Neutrophil (primary cell): Measurements from ENCODE around the gene ZBTB18.
"Not testable (repeated sequence)": the region's sequence is repeated elsewhere in the genome, so short reads cannot be mapped to it uniquely, and the experiment has no call there.

ENCODE experiments used
- H3K27ac ChIP-seq: fragments of 200-600 bp; sonication (generic); 2 replicates; pipeline ENCODE4 v1.5.1; 2016; ENCODE audit warnings: mild to moderate bottlenecking, moderate library complexity
- H3K27me3 ChIP-seq: fragments of 200-600 bp; sonication (generic); 2 replicates; pipeline ENCODE4 v1.6.0; 2016; ENCODE audit warnings: mild to moderate bottlenecking
- H3K36me3 ChIP-seq: fragments of 200-600 bp; sonication (generic); 2 replicates; pipeline ENCODE4 v1.5.1; 2017
- H3K4me1 ChIP-seq, 2 experiments: fragments of 200-600 bp in 1 of 2; sonication (generic) in 1 of 2; 1 replicate in 1 of 2; 2 replicates in 1 of 2; pipeline versions ENCODE4 v1.5.1 to v1.6.1; 2013 to 2016; ENCODE audit warnings: low read depth in 1 of 2, low read length in 1 of 2, mild to moderate bottlenecking in 1 of 2, moderate library complexity in 1 of 2; ENCODE audit not compliant: control insufficient read depth in 1 of 2, insufficient read depth in 1 of 2
- H3K4me3 ChIP-seq, 2 experiments: fragments of 200-600 bp in 1 of 2; sonication (generic) in 1 of 2; 1 replicate in 1 of 2; 2 replicates in 1 of 2; pipeline ENCODE4 v1.5.1; 2013 to 2016; ENCODE audit warnings: low read depth in 1 of 2, low read length in 1 of 2, mild to moderate bottlenecking in 1 of 2, moderate library complexity in 1 of 2
- H3K9me3 ChIP-seq: fragments of 200-600 bp; sonication (generic); 2 replicates; pipeline ENCODE4 v1.5.1; 2016
- CTCF ChIP-seq: fragments of 200-600 bp; sonication (generic); IDR thresholded peaks from 2 replicates; pipeline ENCODE4 v1.5.1; 2016; ENCODE audit warnings: antibody characterized with exemption

ZBTB18 gene

GRCh38 chr1:244041466-244042120, 9.5 kb upstream of the ZBTB18 start:
- peaks cover under 1% of the 10 kb centered on the region in 2 experiments for H3K4me1 ChIP-seq
- TF ChIP-seq CTCF, result no peak
- H3K27ac ChIP-seq, result no peak overlapping the region
- H3K27me3 ChIP-seq, result no peaks in the 10 kb centered on the region
- no peaks in the 10 kb centered on the region for H3K9me3 ChIP-seq
- H3K4me3 ChIP-seq, result no peak overlapping the region
- H3K36me3 ChIP-seq, result no peaks in the 10 kb centered on the region

- H3K4me1 ChIP-seq, result peaks cover 7 to 8% of the 10 kb centered on the region in 2 experiments
- no peak for TF ChIP-seq CTCF
- no peaks in the 10 kb centered on the region for H3K27me3 ChIP-seq
- no peaks in the 10 kb centered on the region for H3K36me3 ChIP-seq
- no peak overlapping the region for H3K4me3 ChIP-seq
- no peaks in the 10 kb centered on the region for H3K9me3 ChIP-seq
- no peak overlapping the region for H3K27ac ChIP-seq
Observed at GRCh38 chr1:244042293-244042692, 8.8 kb upstream of the ZBTB18 start.

GRCh38 chr1:244044423-244044822, 6.7 kb upstream of the ZBTB18 start:
- H3K36me3 ChIP-seq, result no peaks in the 10 kb centered on the region
- no peak overlapping the region for H3K27ac ChIP-seq
- no peak overlapping the region for H3K4me3 ChIP-seq
- no peaks in the 10 kb centered on the region for H3K27me3 ChIP-seq
- peaks cover 10 to 11% of the 10 kb centered on the region in 2 experiments for H3K4me1 ChIP-seq
- H3K9me3 ChIP-seq, result no peaks in the 10 kb centered on the region
- no peak for TF ChIP-seq CTCF

- H3K27ac ChIP-seq, H3K4me3 ChIP-seq, H3K9me3 ChIP-seq, H3K36me3 ChIP-seq, H3K27me3 ChIP-seq: not testable (repeated sequence)
- H3K4me1 ChIP-seq, result peaks cover 22 to 27% of the 10 kb centered on the region in 2 experiments
Observed at GRCh38 chr1:244046254-244046653, 4.8 kb upstream of the ZBTB18 start.

GRCh38 chr1:244046907-244047611, 4.0 kb upstream of the ZBTB18 start:
- TF ChIP-seq CTCF, result no peak
- Histone ChIP-seq H3K4me1 (peaks cover 30 to 35% of the 10 kb centered on the region in 2 experiments), H3K4me3 (peak overlapping the region; percentile 95 to 99), H3K36me3 (no peaks in the 10 kb centered on the region), H3K27me3 (no peaks in the 10 kb centered on the region), H3K9me3 (no peaks in the 10 kb centered on the region), H3K27ac (peak overlapping the region; percentile 99)

- Histone ChIP-seq H3K27me3 (no peaks in the 10 kb centered on the region), H3K9me3 (no peaks in the 10 kb centered on the region), H3K36me3 (no peaks in the 10 kb centered on the region), H3K27ac (peak overlapping the region; percentile 99), H3K4me1 (peaks cover 37 to 42% of the 10 kb centered on the region in 2 experiments), H3K4me3 (peak overlapping the region; percentile 95 to 99)
- TF ChIP-seq CTCF, result peak; percentile 55
Observed at GRCh38 chr1:244047621-244048255, 3.3 kb upstream of the ZBTB18 start.
